Astrocyte of the hippocampus (primary cell): ENCODE data around the gene CAST.

Experiments used
- DNase-seq: peaks from one replicate; pipeline ENCODE4 v3.0.0; 2011; ENCODE audit warnings: low read depth, low spot score

Gene CAST

DNA sequence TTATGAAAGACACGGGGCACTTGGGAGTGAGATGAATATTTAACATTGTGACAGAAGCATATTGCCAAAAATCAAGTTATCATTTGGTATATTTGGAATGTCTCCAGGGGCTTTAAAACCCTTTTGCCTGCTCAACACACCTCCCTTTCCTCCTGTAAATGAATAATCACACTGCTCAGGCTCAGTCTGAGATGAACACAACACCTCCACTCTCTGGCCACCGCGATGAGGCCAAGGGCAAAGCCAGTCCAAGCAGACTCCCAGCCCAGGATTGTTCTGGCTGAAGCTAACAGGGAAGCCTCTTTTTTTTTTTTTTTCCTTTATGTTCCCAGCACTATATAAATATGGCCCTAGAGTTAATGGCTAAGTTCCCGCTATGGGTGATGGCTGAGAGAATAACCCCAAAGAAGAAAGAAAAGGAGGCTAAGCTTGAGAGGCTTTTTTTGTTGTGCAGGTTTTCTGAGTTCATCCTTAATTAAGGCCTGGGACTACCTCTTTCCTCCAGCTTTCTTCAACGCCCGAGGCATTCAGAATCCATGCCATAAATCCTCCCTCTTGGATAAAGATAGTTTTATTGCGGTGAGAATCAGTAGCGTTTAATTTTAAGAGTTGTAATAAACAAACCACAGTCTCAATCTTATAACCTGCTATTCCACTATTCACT, 156.1 kb downstream of the CAST start:
- no peak for DNase-seq

- no peak for DNase-seq
Measured at GRCh38 chr5:96819806-96820205, 157.6 kb downstream of the CAST start.

GRCh38 chr5:96821260-96821916, 159.2 kb downstream of the CAST start:
- peak; percentile 34 for DNase-seq

DNA sequence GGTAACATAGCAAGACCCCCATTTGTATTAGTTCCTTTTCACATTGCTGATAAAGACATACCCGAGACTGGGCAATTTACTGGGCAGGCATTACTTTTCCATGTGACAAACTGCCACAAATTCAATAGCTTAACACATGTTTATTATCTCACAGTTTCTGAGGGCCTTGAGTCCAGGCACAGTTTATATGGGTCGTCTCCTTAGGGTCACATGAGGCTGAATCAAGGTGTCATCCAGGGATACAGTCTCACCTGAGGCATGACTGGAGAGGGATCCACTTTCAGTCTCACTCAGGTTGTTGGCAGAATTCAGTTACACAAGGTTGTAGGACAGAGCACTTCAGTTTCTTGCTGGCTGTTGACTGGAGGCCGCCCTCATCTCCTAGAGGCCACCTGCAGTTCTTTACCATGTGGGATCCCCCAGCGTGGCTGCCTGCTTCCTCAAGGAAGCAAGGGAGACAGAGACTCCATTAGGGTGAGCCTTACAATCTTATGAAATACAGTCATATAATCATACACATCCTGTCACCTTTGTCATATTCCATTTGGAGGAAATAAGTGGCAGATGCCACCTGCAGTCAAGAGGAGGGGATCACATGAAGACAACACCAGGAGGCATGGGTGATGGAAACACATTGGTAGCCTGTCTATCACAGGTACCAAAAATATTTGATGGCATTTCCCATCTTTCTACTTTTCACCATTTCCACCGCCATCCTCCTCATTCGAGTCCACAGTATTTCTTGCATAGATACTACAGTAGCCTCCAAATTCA, 160.7 kb downstream of the CAST start:
- DNase-seq: no peak

DNA sequence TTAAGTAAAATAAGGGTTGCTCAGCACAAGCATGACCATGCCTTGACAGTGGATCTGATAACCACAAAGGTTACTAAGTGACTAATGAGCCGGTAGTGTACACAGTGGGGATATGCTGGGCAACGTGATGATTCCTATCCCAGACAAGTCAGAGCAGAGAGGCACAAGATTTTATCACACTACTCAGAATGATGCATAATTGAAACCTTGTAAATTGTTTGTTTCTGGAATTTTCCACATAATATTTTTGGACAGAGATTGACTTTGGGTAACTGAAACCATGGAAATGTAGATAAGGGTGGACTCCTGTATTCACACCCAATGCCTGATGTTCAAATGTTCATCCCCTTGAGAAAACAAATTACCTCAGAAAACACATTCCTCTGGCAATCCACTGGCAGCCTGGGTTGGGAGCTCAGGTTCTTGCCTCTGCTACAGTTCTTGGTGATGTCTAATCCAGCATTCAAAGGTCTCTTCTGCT, 161.8 kb downstream of the CAST start:
- peak; percentile 73 for DNase-seq
